ACC112 (cell line): ENCODE results near the gene DENND5B.
"Not testable (repeated sequence)": the region's sequence is repeated elsewhere in the genome, so short reads cannot be mapped to it uniquely, and the experiment has no call there.

ENCODE experiments used
- H2AFZ ChIP-seq: fragments of 200-600 bp; sonication (generic); one replicate; pipeline ENCODE4 v1.6.0; 2017; ENCODE audit warnings: antibody characterized with exemption, low read length; ENCODE audit not compliant: unreplicated experiment
- H3K27ac ChIP-seq: fragments of 200-600 bp; sonication (generic); 2 replicates; pipeline ENCODE4 v1.5.1; 2014; ENCODE audit warnings: low read depth, mild to moderate bottlenecking, antibody characterized with exemption, low read length, moderate library complexity
- H3K27me3 ChIP-seq: fragments of 200-600 bp; sonication (generic); 2 replicates; pipeline ENCODE4 v1.6.1; 2014; ENCODE audit warnings: mild to moderate bottlenecking, antibody characterized with exemption, low read length, moderate library complexity, mixed read lengths; ENCODE audit not compliant: insufficient read depth
- H3K36me3 ChIP-seq: fragments of 200-600 bp; sonication (generic); 2 replicates; pipeline ENCODE4 v1.6.1; 2016; ENCODE audit warnings: mild to moderate bottlenecking, antibody characterized with exemption, low read length, moderate library complexity, mixed read lengths; ENCODE audit not compliant: insufficient read depth
- H3K4me1 ChIP-seq: fragments of 200-600 bp; sonication (generic); one replicate; pipeline ENCODE4 v1.6.1; 2016; ENCODE audit warnings: low read length, mixed read lengths; ENCODE audit not compliant: insufficient read depth, unreplicated experiment, control insufficient read depth
- H3K4me3 ChIP-seq: fragments of 200-600 bp; sonication (generic); 2 replicates; pipeline ENCODE4 v1.5.1; 2014; ENCODE audit warnings: mild to moderate bottlenecking, low read depth, low read length
- H3K79me2 ChIP-seq: fragments of 200-600 bp; sonication (generic); one replicate; pipeline ENCODE4 v1.6.0; 2016; ENCODE audit warnings: low read length; ENCODE audit not compliant: control insufficient read depth, unreplicated experiment, insufficient read depth

The DENND5B gene

DNA sequence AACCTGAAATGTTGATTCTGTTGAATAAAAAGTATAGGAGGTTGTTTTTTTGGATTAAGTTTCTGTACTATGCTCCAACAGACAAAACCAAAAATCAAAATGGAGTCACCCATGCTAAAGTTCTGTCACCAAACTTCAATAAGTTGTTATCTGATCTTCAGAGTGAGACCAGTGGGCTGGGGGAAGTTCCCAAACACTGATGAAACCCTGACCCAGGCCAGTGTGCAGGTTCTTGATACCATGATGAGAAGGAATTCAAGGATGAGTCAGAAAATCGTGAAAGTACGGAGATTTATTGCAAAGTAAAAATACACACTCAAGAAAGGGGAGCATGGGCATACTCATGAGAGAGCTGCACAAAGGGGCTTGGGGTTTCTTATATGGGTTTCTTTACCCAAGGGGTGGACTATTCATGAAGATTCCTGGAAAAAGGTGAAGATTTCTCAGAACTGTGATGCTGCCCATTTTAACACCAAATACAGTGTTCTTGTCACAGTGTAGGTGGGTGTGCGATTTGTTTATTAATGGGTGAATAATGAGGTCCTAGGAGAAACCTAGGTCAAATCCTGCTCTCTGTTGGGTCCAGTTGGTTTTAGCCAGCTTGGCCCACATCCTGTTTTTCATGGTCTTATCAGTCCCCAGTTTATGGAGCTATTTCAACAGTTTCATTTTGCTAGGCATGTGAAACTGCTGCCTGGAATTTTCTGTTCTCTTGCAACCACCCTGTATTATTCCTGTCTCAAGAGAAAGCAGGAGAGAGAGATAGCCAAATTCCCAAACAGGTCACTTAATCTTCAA is 27.5 kb upstream of the DENND5B start:
- Histone ChIP-seq H3K27ac (no peak overlapping the region), H3K27me3 (no peaks in the 10 kb centered on the region), H3K79me2 (no peaks in the 10 kb centered on the region), H3K4me3 (no peak overlapping the region), H3K36me3 (no peaks in the 10 kb centered on the region), H3K4me1 (peaks cover 8% of the 10 kb centered on the region), H2AFZ (peak overlapping the region; percentile 38)

DNA sequence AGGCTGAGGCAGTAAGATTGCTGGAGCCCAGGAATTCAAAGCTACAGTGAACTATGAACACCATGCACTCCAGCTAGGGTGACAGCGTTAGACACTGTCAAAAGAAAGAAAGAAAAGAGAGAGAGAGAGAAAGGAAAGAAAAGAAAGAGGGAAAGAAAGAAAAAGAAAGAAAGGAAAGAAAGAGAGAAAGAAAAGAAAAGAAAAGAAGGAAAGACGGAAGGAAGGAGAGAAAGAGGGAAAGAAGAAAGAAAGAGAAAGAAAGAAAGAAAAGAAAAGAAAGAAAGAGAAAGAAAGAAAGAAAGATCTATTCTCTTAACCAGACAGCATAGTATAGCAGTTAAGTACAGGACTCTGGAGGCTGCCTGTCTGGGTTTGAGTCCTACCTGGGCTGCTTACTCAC is 21.9 kb upstream of the DENND5B start:
- no peak overlapping the region for H3K27ac ChIP-seq
- no peak overlapping the region for H3K4me3 ChIP-seq
- H3K36me3 ChIP-seq, result no peaks in the 10 kb centered on the region
- no peaks in the 10 kb centered on the region for H3K4me1 ChIP-seq
- no peaks in the 10 kb centered on the region for H3K79me2 ChIP-seq
- no peak overlapping the region for H2AFZ ChIP-seq
- no peaks in the 10 kb centered on the region; the same call in 1 of the 2 replicates for H3K27me3 ChIP-seq

DNA sequence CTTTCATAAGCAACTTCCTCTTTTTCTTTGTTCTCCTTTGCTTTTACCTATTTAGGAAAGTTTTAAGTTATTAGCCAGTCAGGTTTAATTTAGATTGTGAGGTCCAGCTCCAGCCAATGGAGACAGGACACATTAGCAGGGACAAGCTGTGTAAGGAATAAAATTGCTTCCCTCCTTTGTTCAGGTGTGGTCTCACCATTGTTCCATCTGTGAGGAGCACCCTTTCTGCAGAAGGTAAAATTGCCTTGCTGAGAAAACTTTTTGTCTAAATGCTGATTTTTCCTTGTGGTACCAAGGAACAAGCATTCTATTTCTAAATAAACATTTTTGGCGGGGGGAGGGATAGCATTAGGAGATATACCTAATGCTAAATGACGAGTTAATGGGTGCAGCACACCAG is 17.4 kb upstream of the DENND5B start:
- not testable (repeated sequence) for H3K4me3 ChIP-seq, H3K27ac ChIP-seq

DNA sequence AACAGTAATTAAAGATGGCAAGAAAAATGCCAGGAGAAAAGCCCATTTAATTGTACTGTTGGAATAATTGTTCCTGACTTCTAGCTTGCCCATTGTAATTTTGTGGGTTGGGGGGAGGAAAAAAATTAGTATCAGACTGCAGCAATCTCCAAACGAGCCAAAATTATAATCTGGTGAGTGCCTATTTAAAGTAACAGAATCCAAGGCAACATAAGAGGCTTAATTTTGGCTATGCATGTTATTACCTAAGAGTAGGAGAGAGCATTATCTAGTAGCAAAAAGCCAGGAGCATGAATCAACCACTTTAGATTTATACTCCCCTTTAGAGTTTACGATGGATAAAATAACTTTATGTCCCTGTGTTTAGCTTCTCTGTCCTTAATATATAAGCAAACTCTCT is 14.6 kb upstream of the DENND5B start:
- H3K79me2 ChIP-seq, result no peaks in the 10 kb centered on the region
- H2AFZ ChIP-seq, result no peak overlapping the region
- no peak overlapping the region for H3K4me3 ChIP-seq
- H3K36me3 ChIP-seq, result no peaks in the 10 kb centered on the region
- no peaks in the 10 kb centered on the region for H3K27me3 ChIP-seq
- no peak overlapping the region for H3K27ac ChIP-seq
- H3K4me1 ChIP-seq, result no peaks in the 10 kb centered on the region

More for the DNA sequence above, 17.4 kb upstream of the DENND5B start:
- H3K4me1 ChIP-seq, H3K36me3 ChIP-seq, H3K79me2 ChIP-seq, H3K27me3 ChIP-seq, H2AFZ ChIP-seq: not testable (repeated sequence)

DNA sequence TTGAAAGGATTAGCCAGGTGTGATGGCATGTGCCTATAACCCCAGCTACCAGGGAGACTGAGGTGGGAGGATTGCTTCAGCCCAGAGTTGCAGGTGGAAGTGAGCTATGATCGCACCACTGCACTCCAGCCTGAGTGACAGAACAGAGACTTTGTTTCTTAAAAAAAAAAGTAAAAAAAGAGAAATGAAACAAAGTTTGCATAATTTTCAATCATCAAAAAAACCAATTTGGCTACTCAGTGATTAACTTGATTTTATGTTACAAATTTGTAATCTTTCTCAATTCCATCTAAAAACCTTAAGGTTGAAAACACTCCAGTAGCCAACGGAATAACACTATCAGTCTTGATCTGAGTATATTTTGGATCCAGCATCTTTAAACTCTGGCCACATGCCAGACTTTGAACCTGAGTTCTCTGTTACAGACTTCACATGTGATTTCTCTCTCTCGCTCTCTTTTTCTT is 12.6 kb upstream of the DENND5B start:
- H3K4me1 ChIP-seq, result no peaks in the 10 kb centered on the region
- no peak overlapping the region for H3K4me3 ChIP-seq

DNA sequence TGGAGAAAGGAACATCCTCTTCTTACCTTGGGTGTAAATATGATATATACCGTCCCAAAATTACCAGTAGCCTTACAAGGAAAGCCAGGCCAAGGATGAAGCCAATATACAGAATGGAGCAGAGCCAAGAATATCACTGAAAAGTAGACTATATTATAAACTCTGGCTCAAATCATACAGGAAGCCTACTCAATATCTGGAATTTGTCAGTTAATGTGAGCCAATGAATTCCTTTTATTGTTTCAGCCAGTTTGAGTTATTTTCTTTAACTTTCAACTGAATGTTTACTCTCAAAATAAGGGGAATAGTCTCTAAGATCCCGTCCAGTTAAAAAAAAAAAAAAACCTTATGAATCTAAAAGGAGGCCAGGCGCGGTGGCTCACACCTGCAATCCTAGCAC is 9.8 kb upstream of the DENND5B start:
- Histone ChIP-seq H3K4me3 (no peak overlapping the region), H3K36me3 (no peaks in the 10 kb centered on the region), H3K79me2 (no peaks in the 10 kb centered on the region), H2AFZ (no peak overlapping the region), H3K4me1 (no peaks in the 10 kb centered on the region), H3K27me3 (no peaks in the 10 kb centered on the region), H3K27ac (no peak overlapping the region)

More for the DNA sequence above, 12.6 kb upstream of the DENND5B start:
- Histone ChIP-seq H2AFZ (no peak overlapping the region), H3K27ac (no peak overlapping the region), H3K36me3 (no peaks in the 10 kb centered on the region), H3K79me2 (no peaks in the 10 kb centered on the region), H3K27me3 (no peaks in the 10 kb centered on the region)

DNA sequence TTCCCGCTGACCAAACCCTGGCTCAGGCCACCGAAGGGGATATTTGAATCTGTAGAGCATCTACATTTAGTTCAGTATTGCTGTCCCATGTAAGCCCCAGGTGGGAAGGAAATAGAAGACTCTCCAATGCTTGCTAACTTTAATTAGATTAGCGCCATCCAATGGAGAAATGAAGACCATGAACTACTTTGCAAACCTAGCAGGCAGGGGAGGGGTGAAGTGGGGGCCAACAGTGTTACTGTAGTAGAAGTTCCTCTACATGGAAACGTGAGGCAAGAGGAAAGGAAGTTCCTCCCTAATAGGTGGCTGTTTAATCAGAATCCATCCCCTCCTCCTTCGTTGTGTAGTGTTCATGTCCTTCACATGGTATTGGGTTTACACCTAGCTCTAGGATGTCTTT is 9.3 kb upstream of the DENND5B start:
- H3K4me1 ChIP-seq, result no peaks in the 10 kb centered on the region
- H3K4me3 ChIP-seq, result no peak overlapping the region
- H3K79me2 ChIP-seq, result no peaks in the 10 kb centered on the region

GRCh38 chr12:31599053-31599452 is 8.1 kb upstream of the DENND5B start:
- Histone ChIP-seq H3K4me1 (no peaks in the 10 kb centered on the region), H3K4me3 (no peak overlapping the region), H3K36me3 (no peaks in the 10 kb centered on the region), H3K79me2 (no peaks in the 10 kb centered on the region), H3K27ac (no peak overlapping the region), H2AFZ (no peak overlapping the region), H3K27me3 (no peaks in the 10 kb centered on the region)

More for the DNA sequence above, 9.3 kb upstream of the DENND5B start:
- Histone ChIP-seq H3K27ac (no peak overlapping the region), H3K36me3 (no peaks in the 10 kb centered on the region), H3K27me3 (no peaks in the 10 kb centered on the region), H2AFZ (no peak overlapping the region)

DNA sequence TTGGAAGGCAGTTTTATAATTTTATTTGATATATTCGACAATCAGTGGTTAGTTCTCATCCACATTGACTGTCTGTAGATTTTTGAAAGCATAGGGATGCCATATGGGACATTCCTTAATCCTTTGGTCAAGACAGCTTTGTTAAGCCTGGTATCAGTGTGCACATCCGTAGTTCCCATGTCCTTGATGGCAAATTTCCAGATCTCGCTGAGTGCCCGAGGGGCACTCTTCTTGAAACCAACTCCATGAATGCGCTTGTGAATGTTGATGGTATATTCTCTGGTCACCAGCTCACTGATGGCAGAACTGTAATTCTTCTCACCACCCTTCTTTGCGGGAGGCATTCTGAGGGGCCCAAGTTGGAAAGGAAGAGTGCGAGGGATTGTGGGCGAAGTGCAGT is 6.1 kb upstream of the DENND5B start:
- Histone ChIP-seq H3K36me3 (no peaks in the 10 kb centered on the region), H3K27me3 (no peaks in the 10 kb centered on the region), H2AFZ (no peak overlapping the region), H3K4me3 (no peak overlapping the region), H3K27ac (no peak overlapping the region), H3K79me2 (no peaks in the 10 kb centered on the region), H3K4me1 (no peaks in the 10 kb centered on the region)

DNA sequence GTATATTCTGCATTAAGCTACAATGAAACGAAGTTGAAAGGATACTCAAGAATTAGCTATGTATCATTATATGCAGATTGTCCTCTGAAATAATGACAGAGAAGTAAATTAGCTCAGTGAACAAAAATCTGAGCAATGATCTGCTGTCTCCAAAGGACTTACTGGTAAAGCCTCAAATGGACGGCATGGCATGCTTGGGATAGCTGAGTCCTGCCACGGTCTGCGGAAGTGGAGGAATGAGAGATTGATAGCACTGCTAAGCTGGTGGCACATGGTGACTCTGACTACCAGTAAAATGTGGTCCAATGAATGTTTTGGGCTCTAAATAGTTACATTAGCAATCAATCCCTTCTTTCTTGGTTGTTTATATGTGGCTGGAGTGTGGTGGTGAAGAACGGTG is 3.7 kb upstream of the DENND5B start:
- Histone ChIP-seq H2AFZ (no peak overlapping the region), H3K27ac (no peak overlapping the region), H3K27me3 (no peaks in the 10 kb centered on the region), H3K36me3 (no peaks in the 10 kb centered on the region), H3K4me3 (no peak overlapping the region), H3K79me2 (no peaks in the 10 kb centered on the region), H3K4me1 (no peaks in the 10 kb centered on the region)

DNA sequence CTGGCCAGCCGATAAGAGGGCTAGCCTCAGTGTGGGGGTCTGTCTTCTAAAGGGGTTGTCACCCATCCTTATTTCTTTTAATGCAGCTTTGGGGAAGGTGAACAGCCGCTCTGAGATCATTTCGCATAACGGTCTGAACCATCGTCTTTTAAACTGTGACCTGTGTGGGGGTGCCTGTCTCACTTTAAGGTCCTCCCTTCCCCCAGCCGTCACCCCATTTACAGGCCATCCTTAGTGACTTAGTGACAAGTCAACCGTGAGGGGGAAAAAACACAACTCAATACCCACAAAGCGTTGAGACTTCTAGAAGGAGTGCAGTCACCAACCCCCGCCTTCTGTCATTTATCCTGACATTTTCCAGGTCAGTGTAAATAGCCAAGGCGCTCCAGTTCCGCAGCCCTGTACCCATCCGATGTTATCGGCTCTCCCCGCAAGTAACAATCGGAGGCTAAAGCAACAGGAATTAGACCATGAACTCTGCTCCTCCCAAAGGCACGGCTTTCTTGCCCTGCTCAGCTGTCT is 505 bp upstream of the DENND5B start:
- H3K27me3 ChIP-seq, result no peaks in the 10 kb centered on the region
- H3K4me3 ChIP-seq, result peak overlapping the region; percentile 87
- peak overlapping the region; percentile 98 for H2AFZ ChIP-seq
- no peaks in the 10 kb centered on the region for H3K36me3 ChIP-seq
- peaks cover 26% of the 10 kb centered on the region for H3K79me2 ChIP-seq
- H3K27ac ChIP-seq, result no peak overlapping the region
- peaks cover 7% of the 10 kb centered on the region for H3K4me1 ChIP-seq
